Activated CD8-positive, alpha-beta memory T cell treated with anti-CD3 and anti-CD28 coated beads, Interleukin-2, amount 50 U/mL, for 24 hours (primary cell): Measurements from ENCODE around the gene CCDC88C.

ENCODE experiments used
- DNase-seq: peaks from one replicate; pipeline ENCODE4 v3.0.0-alpha.2; 2020; ENCODE audit errors: extremely low read depth

The CCDC88C gene

GRCh38 chr14:91327250-91327595 lies 90.4 kb downstream of the CCDC88C start:
- no peak for DNase-seq

DNA sequence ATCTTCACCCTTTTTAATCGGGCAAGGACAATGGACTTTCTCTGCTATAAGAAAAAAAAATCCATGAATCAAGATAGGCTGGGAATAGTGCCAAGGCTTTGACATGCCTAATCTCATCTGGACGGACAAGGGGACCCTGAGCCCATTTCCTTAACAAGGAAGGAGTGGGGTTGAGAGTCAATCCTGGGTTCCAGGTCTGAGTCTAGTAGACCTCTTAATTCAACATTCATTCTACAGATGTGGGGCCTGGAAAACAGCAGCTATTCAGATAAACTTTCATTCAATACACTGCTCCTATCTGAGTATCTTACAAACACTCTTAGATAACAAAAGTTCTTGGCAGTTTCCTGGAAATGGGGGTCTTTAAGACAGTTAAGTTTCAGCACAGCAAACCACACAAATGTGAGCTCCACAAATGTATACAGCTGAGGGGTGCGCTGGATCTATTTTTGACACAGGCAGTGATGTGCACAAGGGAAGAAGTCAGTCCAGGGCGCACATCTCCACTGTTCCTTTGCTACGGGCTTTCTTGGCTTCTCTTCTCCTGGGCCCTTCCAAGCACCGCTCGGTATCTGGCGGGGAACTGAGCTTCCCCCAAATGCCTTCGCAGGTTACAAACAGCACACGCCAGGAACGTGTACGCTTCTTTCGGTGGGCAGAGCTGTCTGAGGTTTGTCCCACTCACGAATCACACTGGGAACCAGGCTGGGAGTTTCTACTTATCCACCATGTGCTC lies 90.9 kb downstream of the CCDC88C start:
- no peak for DNase-seq

DNA sequence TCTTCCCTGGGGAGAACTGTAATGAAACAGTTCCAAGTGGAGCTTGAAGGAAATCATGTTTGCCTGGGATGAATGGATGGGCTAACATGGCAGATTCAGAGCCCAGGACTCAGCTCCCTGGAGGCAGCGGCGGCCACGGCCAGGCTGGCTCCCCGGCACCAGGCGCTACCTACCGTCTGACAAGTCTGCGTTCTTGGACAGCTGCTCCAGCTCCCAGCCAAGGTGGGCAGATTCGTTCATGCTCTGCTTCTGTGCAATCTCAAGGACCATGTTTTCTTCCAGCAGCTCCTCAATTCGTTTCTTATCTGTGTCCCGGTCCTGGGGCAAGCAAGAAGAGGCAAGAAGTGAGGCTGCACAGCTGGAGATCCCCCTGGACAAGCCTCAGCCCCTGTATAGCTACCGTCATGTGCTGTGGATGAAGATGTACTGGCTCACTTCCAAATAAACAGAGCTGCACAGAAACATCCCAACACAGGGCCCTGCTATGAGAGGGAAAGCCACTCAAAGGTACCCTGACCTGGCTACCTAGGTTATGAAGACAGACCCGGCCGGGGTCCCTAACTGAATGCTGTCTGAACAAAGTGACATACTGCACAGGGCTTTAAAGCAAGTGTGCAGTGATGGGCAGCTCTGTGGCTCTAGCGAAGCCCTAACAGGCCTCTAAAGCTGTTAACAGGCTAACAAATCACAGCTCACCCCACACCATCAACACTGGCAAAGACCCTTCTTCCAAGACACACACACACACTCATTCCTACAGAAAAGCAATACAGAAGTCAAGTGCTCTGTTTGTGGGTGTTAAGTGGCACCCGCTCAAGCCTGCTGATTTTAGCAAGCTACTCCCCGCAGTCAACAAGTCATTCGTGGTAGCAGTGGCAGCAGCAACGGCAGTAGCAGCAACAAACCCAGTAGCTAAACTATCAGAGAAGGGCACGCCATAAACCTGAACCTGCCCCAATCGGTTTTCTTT lies 92.7 kb downstream of the CCDC88C start:
- no peak for DNase-seq

- peak; percentile 91 for DNase-seq
These were observed 93.7 kb downstream of the CCDC88C start for GRCh38 chr14:91323671-91324605.

DNA sequence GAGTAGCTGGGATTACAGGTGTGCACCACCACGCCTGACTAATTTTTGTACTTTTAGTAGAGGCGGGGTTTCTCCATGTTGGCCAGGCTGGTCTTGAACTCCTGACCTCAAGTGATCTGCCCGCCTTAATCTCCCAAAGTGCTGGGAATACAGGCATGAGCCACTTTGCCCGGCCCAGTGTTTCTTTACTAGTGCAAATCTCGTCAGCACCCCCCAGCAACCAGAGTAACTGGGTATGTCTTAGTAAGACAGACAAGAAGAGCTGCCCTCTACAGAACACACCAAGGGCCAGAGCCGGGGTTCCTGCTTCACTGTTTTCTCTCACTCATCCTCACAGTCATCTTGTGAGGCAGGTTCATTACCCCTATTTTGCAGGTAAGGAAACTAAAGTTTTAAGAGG lies 94.6 kb downstream of the CCDC88C start:
- DNase-seq: no peak

DNA sequence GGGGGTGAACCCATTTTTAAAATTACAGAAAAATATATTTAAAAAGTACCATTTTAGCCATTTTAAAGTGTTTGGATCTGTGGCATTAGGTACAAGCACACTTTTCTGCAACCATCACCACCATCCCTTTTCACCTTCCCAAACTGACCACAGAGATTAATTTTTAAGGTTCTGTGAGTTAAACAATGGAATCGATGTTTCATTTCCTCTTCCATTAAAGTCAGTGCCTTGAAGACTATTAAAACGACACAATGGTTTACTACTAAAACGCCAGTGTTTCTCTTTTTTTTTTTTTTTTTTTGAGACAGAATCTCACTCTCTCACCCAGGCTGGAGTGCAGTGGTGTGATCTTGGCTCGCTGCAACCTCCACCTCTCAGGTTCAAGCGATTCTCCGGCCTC lies 95.0 kb downstream of the CCDC88C start:
- DNase-seq: no peak

DNA sequence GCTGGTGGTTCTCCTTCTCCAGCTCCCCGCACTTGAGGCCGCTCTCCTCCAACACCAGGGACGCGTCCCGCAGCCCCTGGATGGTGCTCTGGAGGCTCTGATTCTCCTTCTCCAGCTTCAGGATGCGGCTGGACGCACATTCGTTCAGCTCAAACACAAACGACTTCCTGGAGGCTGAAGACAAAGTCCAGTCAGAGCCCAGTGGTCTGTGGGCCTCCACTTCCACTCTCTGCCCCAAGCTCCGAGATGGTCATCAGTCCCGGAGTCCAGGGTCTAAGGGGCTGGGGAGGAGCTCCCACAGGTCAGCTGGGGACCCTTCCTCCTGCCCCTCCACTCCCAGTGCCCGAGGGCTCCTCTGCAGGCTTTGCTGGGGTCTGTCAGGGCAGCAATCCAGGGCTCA lies 96.5 kb downstream of the CCDC88C start:
- DNase-seq: no peak

GRCh38 chr14:91320266-91320665 lies 97.4 kb downstream of the CCDC88C start:
- DNase-seq: no peak

GRCh38 chr14:91318911-91319310 lies 98.7 kb downstream of the CCDC88C start:
- no peak for DNase-seq

- DNase-seq: peak; percentile 39
These were observed 100.0 kb downstream of the CCDC88C start for GRCh38 chr14:91317381-91318308.

DNA sequence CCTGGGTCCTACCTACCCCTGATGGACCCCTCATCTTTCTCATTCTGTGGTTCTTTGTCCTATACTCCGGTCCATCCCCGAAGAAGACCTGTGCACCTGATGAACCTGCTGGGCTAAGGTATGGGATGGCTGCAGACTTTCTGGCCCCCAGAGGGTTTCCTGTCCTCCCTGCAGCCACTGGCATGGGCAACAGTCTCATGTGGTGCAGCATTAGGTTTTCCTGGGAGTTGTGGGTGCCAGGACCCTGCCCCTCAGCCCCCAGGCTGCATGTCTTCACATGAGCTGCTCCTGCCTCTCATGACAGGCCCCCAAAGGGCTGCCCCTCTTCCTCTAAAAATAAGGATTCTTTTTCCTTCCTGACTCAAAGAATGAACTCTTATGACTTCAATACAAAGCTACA lies 100.9 kb downstream of the CCDC88C start:
- DNase-seq: no peak

DNA sequence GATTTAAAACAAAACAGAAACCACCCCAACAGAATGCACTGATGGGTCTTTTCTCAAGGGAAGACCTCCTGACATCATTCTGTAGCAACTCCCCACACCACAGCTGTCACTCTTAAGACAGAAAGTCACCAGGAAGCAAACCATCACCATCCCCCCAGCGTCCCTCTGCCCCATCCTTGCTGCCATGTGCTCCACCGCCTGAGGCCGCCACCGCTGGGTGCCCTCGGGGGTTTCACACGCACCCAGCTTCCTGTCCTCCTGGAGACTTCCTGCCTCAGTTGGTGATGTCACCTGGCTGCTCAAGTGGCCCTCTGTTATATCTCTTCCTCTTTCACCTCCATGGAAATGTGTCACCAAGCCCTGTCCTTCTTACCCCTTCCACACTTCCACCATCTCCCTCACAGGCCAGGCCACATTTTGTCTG lies 101.8 kb downstream of the CCDC88C start:
- peak; percentile 58 for DNase-seq

DNA sequence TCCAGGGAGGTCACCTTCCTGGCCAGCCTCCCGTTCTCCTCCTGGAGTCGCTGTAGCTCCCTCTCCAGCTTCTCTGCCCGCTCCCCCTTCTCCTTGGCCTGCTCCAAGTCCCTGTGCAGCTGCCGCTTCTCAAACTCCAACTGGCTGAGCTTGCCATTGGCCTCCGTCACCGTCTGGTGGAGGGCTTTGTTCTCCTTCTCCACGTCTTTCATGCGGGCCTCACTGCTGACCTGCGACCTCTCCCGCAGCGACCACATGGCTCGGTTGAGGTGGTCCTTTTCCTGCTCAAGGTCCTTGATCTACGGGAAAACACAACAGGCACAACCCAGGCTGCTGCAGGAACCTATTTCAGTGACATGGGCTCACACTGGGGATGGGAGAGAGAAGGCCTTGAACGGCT lies 103.8 kb downstream of the CCDC88C start:
- DNase-seq: no peak

DNA sequence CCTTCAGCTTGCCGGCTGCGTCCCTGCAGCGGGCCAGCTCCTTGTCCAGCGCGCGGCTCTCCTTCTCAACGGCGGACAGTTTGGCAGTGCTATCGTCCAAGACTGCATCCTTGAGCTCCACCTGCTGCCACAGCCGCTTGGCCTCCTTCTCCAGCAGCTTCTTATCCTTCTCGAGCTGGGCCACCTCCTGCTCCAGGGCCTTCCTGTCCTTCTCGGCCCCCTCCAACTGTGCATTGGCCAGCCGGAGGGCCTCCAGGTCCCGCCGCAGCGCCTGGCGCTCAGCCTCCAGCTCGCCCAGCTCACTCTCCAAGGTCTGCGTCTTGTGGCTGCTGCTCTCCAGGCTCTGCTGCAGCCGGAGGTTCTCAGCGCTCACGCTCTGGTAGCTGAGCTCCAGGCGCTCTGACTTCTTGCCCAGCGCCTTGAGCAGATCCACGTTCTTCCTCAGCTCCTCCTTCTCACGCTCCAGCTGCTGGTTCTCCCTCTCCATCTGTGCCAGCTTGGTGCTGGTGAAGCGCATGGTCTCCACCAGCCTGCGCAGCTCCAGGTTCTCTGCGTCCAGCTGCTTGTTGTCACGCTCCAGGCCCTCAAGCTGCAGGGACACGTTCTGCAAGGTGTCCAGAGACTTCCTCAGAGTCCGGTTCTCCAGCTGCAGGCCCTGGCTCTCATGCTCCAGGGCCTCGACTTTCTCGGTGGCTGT lies 104.3 kb downstream of the CCDC88C start:
- no peak for DNase-seq

DNA sequence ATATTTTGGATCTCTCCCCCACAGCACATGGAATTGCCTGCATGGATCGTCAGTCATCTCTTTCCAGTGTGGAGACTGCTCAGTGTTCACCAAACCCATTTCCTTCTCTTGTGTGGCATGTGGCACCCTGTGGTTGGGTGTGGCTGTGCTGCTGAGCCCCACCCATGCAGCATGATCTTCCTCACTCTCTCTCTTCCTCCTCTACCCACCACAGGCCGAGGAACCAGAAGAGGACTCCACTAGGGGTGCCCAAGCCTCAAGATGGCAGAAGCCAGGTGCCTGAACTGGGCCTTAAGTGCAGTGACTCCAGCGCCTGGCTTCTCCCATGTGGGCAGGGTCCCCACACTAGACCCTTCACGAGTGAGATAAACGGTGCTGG lies 106.3 kb downstream of the CCDC88C start:
- no peak for DNase-seq

GRCh38 chr14:91310606-91311283 lies 106.9 kb downstream of the CCDC88C start:
- DNase-seq: no peak

DNA sequence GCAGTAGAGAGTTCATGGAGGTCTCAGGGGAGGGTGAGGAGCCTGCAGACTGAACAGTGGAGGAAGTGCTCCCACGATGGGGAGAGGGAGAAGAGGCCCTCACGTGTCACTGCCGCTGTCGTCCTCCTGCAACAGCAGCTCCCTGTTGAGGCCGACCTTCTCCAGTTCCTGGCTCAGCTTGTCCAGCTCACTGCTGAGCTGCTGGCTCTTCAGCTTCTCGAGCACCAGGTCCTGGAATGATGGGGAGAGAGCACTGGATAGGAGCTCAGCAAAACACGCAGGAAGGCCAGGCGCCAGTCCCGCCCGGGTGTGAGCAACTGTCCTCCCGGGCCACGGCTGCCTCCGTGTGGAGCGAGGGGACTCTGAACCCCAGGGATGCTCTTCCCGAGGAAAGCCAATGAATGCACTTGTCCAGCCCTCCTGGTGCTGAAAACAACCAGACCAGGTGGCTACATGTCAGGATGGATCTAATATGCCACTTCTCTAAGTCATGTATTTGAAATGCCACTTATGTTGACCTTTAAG lies 107.8 kb downstream of the CCDC88C start:
- DNase-seq: no peak

GRCh38 chr14:91308337-91308736 lies 109.3 kb downstream of the CCDC88C start:
- no peak for DNase-seq

GRCh38 chr14:91307652-91308051 lies 110.0 kb downstream of the CCDC88C start:
- no peak for DNase-seq
